Stromal cell of bone marrow (primary cell): ENCODE measurements around the gene RNF186.
"Not testable (repeated sequence)": the region's sequence is repeated elsewhere in the genome, so short reads cannot be mapped to it uniquely, and the experiment has no call there.

ENCODE experiments used
- DNase-seq: peaks from one replicate; pipeline ENCODE4 v3.0.0-alpha.2; 2012; ENCODE audit warnings: low read depth

RNF186 gene

GRCh38 chr1:19814681-19815503, at the start of gene RNF186:
RNF186 (minus strand) TSS chr1:19815283; CDS start chr1:19815101, 182 bp downstream.
- no peak for DNase-seq

DNA sequence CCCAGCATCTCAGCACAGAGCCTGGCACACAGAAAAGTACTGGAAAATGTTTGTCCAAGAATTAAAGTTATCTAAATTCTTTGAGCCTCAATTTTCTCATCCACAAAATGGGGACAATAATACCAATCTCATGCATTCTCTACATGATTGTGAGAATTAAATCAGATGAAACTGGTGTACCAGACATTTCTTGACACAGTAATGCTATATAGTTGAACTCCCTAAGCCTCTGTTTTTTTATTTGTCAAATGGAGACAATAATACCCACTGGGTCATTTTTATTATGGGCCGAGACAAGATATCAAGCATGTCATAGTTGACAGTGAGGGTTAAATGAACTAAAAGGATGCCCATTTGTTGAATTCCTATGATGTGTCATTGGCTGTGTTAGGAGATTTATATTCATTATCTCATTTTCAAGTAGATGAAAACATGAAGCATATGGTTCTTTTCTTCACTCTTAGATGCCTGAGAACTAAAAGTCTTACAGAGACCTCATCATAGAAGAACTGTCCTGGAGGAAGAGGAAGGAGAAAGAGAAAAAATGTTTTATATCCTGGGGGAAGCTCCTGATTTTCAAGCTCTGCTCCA, 49.6 kb upstream of the RNF186 start:
- no peak for DNase-seq

DNA sequence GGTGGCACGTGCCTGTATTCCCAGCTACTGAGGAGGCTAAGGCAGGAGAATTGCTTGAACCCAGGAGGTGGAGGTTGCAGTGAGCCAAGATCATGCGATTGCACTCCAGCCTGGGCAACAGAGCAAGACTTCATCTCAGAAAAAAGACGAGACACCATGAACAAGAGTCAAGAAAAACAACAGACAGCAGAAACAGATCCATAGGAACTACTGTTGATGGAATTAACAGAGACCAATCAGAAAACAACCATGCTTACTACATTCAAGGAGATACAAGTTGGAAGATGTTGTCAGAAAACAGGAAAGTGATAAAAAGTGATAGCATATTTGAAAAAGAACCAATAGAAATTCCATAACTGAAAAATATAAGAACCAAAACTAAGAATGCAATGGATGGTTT, 47.9 kb upstream of the RNF186 start:
- DNase-seq = no peak

DNA sequence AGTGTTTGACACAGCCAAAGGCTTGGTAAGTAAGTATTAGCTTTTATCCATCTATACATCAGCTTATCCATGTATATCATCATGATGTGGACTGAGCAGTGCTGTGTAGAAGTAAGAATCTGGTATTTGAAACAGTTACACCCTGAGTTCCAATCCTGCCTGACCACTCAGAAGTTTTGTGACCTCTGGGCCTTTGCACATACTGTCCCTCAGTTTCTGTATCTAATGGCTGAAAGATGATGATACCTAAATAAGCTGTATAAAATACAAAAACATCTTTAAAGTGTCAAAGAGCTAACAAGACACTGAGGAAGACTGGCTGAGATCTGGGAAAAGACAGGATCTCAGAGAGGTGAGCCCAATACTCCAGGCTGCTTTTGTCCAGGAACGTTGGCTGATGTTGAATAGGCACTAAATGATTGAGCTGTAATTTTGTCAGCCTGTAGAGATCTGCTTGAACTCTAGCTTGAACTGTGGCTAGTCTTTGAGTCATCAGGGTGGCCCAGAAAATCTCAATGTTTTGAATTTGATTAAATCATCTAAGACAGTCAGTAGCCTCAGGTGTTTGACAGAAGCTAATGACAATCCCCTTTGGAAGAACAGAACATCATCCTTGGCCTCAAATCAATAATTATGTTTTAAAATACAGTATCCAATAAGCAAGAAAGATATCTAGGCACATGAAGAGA, 46.9 kb upstream of the RNF186 start:
- no peak for DNase-seq

DNA sequence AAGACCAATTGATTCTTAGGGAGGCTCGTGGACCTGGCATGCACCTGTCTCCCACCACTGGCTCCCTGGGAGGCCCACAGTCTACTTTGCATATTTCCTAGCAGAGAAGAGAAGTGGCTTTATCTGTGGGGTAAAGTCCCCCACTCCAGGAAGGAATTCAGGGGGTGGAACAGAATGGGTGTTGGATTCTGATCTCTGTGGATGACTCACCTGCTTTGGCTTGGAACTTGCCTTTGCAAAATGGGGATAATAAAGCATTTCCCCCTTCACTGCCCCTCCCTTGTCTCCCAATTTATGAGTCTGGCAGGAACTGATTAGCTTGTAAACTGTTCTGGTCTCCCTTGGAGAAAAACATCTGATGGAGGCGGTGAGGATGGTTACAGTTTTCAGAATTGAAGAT, 46.0 kb upstream of the RNF186 start:
- no peak for DNase-seq

DNA sequence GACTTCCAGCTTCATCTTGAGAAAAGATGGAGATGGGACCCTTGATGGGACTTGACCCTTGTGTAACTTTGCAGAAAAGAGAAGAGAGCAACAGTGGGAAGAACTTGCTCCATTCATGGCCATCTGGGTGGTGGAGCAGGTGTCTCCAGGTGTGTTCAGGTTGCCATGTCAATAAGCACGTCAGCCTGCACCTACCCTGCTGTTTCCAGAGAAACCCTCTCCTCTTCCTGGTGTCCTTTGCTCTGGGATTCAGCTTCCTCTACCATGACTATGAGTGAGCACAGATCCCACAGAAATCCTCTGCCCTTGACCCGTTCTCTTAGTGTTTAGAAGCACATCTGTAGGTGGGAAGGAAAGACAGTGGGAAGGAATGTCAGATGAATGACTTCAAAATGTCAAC, 45.3 kb upstream of the RNF186 start:
- DNase-seq = no peak

DNA sequence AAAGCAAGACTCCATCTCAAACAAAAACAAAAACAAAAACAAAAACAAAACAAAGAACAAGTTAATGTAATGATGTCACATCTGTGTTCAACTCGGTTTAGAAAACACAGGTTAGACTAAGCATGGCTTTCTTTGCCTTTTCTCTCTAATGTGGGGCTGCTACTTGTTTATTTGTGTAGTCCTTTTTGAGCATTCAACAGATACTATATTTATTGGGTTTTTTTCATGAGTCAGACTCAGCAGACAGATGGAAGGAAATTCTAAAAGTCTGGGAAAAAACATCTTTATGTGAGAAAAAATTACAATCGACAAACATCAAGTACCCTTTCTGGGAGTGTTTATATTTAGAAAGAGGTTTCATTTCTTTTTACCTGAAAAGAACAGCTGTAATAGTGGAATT, 44.8 kb upstream of the RNF186 start:
- no peak for DNase-seq

DNA sequence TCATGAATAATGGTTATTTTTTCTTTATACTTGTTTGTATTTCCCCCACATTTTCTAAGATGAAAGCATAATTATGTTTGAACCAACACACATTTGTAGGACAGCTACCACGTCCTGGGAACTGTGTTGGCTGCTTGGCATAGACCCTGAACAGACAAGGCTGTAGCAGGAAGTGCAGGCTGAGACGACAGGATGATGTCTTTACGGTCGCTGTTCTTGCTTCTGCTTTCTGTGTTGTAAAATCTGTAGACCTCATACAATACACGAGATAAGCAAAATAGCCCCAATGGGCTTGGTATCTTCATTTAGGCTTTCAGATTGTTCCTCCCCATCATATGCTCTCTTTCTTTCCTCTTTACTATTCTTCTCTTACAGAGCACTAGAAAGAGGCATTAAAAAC, 43.8 kb upstream of the RNF186 start:
- no peak for DNase-seq

- no peak for DNase-seq
Measured at GRCh38 chr1:19854866-19855265, 39.8 kb upstream of the RNF186 start.

DNA sequence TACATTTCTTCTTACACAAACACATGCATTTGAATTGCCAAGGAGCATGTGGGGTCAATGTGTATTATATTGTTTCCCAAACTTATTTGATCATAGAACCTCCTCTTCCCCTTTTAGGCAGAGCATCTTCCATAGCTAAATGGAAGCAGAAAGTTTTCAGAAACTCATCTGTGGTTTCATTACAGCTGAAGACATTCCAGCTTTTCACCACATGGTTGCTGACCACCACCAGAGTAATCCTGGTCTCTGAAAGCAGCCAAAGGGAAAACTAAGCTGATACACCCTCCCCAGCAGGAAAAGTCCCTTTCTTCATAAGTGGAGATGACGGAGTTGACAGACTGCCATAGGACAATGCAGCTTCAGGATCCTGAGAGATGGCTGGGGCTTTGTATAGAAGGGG, 37.0 kb upstream of the RNF186 start:
- no peak for DNase-seq

DNA sequence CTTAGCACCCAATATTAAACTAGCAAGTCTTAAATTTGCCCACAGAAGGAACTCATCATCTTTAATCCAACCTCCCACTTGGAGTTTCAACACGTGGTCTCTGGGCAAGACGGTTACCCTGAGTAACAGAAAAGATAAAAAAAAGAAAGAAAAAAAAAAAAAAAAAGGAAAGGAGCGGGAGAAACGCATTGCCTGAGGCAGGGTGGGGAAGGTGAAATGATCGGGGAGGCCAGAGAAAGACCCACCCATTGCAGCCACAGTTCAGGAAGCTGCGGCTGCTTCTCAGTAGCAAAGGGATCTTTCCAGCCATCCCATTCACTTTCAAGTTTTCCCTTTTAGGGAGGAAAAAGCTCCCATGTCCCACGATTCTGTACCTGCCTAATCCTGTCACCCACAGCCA, 35.1 kb upstream of the RNF186 start:
- no peak for DNase-seq

DNA sequence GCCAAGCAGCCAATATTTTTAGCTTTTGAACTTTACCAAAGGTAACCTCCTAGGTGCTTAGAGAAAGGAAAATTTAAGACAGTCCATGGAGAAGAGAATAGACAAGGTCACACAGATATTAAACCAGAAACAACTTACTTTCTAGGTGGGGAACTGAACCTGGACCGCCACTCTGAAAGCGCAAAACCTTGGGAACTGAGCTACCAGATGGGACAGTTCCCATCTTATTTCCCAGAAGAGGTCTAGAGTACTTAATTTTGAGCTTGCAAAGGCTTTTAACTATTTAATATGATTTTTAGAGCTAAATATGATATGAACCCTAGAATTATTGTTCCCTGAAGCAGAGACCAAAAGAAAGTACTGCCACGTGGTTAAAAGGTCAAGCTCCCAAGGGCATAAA, 34.2 kb upstream of the RNF186 start:
- not testable (repeated sequence) for DNase-seq

- DNase-seq = not testable (repeated sequence)
Measured at GRCh38 chr1:19847334-19847733, 32.3 kb upstream of the RNF186 start.

GRCh38 chr1:19846338-19846737, 31.3 kb upstream of the RNF186 start:
- DNase-seq = no peak

- no peak for DNase-seq
Measured at GRCh38 chr1:19845555-19845954, 30.5 kb upstream of the RNF186 start.

DNA sequence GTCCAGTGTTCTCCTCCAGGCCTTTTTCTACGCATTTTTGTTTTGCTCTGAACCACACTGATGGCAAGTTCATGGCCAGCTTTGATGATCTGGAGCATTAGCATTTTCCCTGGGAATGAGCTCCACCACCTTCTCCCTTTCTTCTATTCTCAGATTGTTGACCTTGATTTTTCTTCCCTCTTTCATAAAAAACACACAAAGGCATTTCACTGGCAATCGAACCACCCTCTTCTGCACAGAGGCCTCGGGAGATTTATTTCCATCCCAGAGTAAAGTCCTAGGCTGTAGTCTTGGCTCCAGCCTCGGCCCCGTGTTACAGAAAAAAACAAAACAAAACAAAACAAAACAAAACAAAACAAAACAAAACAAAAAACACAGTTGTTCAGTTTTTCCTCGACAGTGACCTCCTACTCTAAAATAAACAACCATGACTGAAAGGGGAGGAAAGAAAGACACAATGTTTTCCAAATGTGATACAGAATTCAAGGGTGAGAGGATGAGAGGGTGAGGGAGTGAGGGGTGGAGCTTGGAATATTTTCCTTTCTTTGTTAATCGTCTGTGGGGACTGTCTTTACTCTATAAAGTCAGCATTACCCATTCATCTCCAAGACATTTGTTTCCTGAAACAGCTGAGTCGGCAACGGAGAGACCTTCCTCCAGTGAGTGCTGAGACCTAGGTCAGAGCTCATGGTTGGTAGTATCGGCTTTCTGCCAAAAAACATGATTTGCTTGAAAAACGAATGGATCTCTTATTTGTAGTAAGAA, 29.8 kb upstream of the RNF186 start:
- no peak for DNase-seq

GRCh38 chr1:19840228-19840627, 25.1 kb upstream of the RNF186 start:
- peak; percentile 13 for DNase-seq

DNA sequence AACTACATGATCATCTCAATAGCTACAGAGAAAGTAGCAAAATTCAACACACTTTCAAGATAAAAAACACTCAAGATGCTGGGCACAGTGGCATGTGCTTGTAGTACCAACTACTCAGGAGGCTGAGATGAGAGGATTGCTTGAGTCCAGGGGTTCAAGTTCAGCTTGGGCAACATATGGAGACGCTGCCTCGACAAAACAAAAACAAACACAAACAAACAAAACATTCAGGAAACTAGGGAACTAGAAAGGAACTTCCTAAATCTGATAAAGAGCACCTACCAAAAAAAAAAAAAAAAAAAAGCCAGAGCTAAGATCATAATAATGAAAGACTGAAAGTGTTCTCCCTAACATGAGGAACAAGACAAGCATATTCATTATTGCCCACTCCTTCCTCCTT, 22.8 kb upstream of the RNF186 start:
- no peak for DNase-seq

GRCh38 chr1:19835578-19835977, 20.5 kb upstream of the RNF186 start:
- DNase-seq = no peak

- no peak for DNase-seq
Measured at GRCh38 chr1:19831441-19831840, 16.4 kb upstream of the RNF186 start.

- no peak for DNase-seq
Measured at GRCh38 chr1:19828546-19828945, 13.5 kb upstream of the RNF186 start.

DNA sequence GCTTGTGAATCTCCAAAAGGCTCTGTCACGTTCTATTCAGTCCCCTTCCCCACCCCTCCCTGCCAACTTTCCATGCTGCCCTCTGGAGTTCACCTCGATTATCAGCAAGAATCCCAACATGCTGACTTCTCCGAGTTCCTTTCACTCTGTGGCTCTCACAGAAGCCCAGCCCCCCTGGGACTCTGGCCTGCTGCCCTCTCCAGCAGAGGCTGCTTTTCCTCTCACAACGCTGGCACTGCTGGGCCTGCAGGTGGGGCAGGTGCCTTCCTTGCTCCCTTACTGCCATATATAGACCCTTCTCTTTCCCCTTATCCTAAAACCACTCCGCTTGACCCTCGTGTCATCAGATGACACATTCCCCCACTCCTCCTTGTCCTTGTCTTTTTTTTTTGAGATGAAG, 10.2 kb upstream of the RNF186 start:
- DNase-seq = no peak

GRCh38 chr1:19824541-19824940, 9.5 kb upstream of the RNF186 start:
- DNase-seq = no peak
